ENCODE data around the gene SKP1.

The SKP1 gene

GRCh38 chr5:134143431-134143830 is 33.3 kb downstream of the SKP1 start:
- DNase-seq, result peak; percentile 53

- DNase-seq, result peak; percentile 58
Measured at GRCh38 chr5:134142806-134143205, 33.9 kb downstream of the SKP1 start.

GRCh38 chr5:134142052-134142451 is 34.7 kb downstream of the SKP1 start:
- peak; percentile 58 for DNase-seq

GRCh38 chr5:134141331-134142050 is 35.3 kb downstream of the SKP1 start:
- peak; percentile 66 for DNase-seq

- peak; percentile 85 for DNase-seq
Measured at GRCh38 chr5:134140530-134141201, 36.1 kb downstream of the SKP1 start.

GRCh38 chr5:134139891-134140469 is 36.8 kb downstream of the SKP1 start:
- peak; percentile 58 for DNase-seq

- DNase-seq, result no peak
Measured at GRCh38 chr5:134139377-134139851, 37.3 kb downstream of the SKP1 start.

GRCh38 chr5:134138416-134139376 is 38.1 kb downstream of the SKP1 start:
- DNase-seq, result peak; percentile 88

- peak; percentile 61 for DNase-seq
Measured at GRCh38 chr5:134136771-134137170, 40.0 kb downstream of the SKP1 start.

GRCh38 chr5:134136221-134136631 is 40.5 kb downstream of the SKP1 start:
- peak; percentile 63 for DNase-seq

GRCh38 chr5:134135091-134135655 is 41.6 kb downstream of the SKP1 start:
- DNase-seq, result no peak

- DNase-seq, result peak; percentile 60
Measured at GRCh38 chr5:134133995-134134541, 42.7 kb downstream of the SKP1 start.

- DNase-seq, result peak; percentile 63
Measured at GRCh38 chr5:134133188-134133994, 43.4 kb downstream of the SKP1 start.

GRCh38 chr5:134132372-134133187 is 44.2 kb downstream of the SKP1 start:
- peak; percentile 89 for DNase-seq

- peak; percentile 63 for DNase-seq
Measured at GRCh38 chr5:134131578-134132350, 45.0 kb downstream of the SKP1 start.

GRCh38 chr5:134131165-134131564 is 45.6 kb downstream of the SKP1 start:
- peak; percentile 75 for DNase-seq

- peak; percentile 66 for DNase-seq
Measured at GRCh38 chr5:134130239-134130945, 46.4 kb downstream of the SKP1 start.

GRCh38 chr5:134129411-134130238 is 47.1 kb downstream of the SKP1 start:
- peak; percentile 75 for DNase-seq
